ACC112 (cell line): Measurements from ENCODE around the gene KLK13.

ENCODE experiments used
- H2AFZ ChIP-seq: fragments of 200-600 bp; sonication (generic); one replicate; pipeline ENCODE4 v1.6.0; 2017; ENCODE audit warnings: antibody characterized with exemption, low read length; ENCODE audit not compliant: unreplicated experiment
- H3K27ac ChIP-seq: fragments of 200-600 bp; sonication (generic); 2 replicates; pipeline ENCODE4 v1.5.1; 2014; ENCODE audit warnings: low read depth, mild to moderate bottlenecking, antibody characterized with exemption, low read length, moderate library complexity
- H3K27me3 ChIP-seq: fragments of 200-600 bp; sonication (generic); 2 replicates; pipeline ENCODE4 v1.6.1; 2014; ENCODE audit warnings: mild to moderate bottlenecking, antibody characterized with exemption, low read length, moderate library complexity, mixed read lengths; ENCODE audit not compliant: insufficient read depth
- H3K36me3 ChIP-seq: fragments of 200-600 bp; sonication (generic); 2 replicates; pipeline ENCODE4 v1.6.1; 2016; ENCODE audit warnings: mild to moderate bottlenecking, antibody characterized with exemption, low read length, moderate library complexity, mixed read lengths; ENCODE audit not compliant: insufficient read depth
- H3K4me1 ChIP-seq: fragments of 200-600 bp; sonication (generic); one replicate; pipeline ENCODE4 v1.6.1; 2016; ENCODE audit warnings: low read length, mixed read lengths; ENCODE audit not compliant: insufficient read depth, unreplicated experiment, control insufficient read depth
- H3K4me3 ChIP-seq: fragments of 200-600 bp; sonication (generic); 2 replicates; pipeline ENCODE4 v1.5.1; 2014; ENCODE audit warnings: mild to moderate bottlenecking, low read depth, low read length
- H3K79me2 ChIP-seq: fragments of 200-600 bp; sonication (generic); one replicate; pipeline ENCODE4 v1.6.0; 2016; ENCODE audit warnings: low read length; ENCODE audit not compliant: control insufficient read depth, unreplicated experiment, insufficient read depth

The KLK13 gene

DNA sequence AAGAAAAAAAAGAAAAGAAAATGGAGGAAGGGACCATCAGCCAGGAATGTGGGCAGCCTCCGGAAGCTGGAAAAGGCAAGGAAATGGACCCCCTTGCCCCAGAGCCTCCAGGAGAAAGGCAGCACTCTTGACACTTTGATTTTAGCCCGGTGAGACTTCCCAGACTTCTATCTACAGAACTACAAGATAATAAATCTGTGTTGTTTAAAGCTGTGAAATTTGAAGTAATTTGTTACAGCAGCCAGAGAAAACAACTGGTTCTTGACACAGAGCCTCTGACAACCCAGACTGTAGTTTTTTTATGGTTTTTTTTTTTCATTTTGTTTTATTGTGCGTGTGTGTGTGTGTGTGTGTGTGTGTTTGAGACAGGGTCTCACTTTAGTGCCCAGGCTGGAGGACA, 35.7 kb upstream of the KLK13 start:
- Histone ChIP-seq H3K36me3 (no peaks in the 10 kb centered on the region), H3K4me3 (no peak overlapping the region), H3K27me3 (no peaks in the 10 kb centered on the region), H2AFZ (no peak overlapping the region), H3K79me2 (no peaks in the 10 kb centered on the region), H3K4me1 (no peaks in the 10 kb centered on the region), H3K27ac (no peak overlapping the region)

DNA sequence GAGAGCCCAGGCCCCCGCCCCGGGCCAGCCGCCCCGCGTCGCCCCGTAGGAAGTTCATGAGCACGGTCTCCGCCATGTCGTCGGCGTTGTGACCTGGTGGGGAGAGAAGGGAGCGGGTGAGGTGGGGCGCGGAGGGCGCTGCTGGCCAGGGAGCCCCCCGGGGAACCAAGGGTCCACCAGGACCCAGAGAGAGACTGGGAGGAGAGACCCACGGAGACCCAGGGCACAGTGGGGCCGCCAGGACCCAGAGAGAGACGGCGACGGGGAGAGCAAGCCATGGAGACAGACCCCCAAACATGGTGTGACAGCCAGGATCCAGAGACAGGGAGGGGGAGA, 34.1 kb upstream of the KLK13 start:
- no peaks in the 10 kb centered on the region for H3K36me3 ChIP-seq
- no peaks in the 10 kb centered on the region for H3K4me1 ChIP-seq
- no peaks in the 10 kb centered on the region for H3K79me2 ChIP-seq
- H3K27me3 ChIP-seq: no peaks in the 10 kb centered on the region
- no peak overlapping the region for H3K27ac ChIP-seq
- H2AFZ ChIP-seq: no peak overlapping the region
- H3K4me3 ChIP-seq: no peak overlapping the region

DNA sequence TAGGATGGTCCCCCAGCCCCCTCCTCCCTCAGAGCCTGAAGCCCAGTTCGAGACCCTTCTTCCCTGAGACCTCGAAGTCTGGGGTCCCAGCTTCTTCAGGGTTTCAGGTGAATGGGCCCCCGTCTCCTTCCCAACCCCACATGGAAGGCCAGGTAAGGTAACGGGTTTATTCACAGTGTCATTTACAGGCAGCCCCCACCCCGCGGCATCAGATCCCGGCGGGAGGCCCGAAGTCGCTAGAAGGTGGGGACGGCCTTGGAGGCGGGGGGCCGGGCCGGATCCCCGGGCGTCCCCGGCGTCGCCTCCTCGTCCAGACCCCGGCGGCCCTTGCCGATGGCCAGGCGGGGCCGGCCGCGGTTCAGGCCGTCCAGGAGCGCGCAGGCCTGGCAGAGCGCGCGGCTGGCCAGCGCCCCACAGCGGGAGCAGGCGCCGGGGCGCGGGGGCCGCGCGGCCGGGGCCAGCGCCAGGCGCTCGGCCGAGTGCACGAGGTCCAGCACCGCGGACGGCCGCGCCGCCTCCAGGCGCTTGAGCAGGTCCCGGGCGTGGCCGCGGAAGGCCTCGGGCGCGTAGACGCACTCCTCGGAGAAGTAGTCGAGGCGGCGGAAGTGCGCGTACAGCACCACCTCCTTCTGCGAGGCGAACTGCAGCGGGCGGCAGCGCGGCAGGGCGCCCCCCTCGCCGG, 33.6 kb upstream of the KLK13 start:
- no peaks in the 10 kb centered on the region for H3K4me1 ChIP-seq
- no peak overlapping the region for H3K27ac ChIP-seq
- no peaks in the 10 kb centered on the region for H3K27me3 ChIP-seq
- no peak overlapping the region for H3K4me3 ChIP-seq
- H3K36me3 ChIP-seq: no peaks in the 10 kb centered on the region
- H3K79me2 ChIP-seq: no peaks in the 10 kb centered on the region
- H2AFZ ChIP-seq: no peak overlapping the region

DNA sequence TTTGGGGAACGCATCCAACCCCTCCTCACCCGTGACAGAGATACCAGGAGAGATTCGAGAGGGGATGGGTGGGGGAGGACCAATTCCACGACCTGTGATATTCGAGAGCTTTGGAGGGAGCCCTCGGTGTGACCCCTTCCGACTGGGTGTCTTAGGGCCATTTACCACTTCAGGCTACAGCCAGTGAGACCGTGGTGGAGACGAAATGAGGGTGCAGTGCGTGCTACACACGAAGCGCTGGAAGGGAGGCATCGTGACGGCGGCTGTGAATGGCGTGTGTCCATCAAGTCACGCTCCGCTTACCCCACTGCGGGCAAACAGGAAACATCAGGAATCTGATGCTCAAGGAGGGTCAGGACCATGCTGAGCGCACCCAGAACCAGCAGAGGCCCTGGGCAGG, 32.9 kb upstream of the KLK13 start:
- no peaks in the 10 kb centered on the region for H3K4me1 ChIP-seq
- no peak overlapping the region for H2AFZ ChIP-seq
- H3K27ac ChIP-seq: no peak overlapping the region
- H3K36me3 ChIP-seq: no peaks in the 10 kb centered on the region
- no peak overlapping the region for H3K4me3 ChIP-seq
- no peaks in the 10 kb centered on the region for H3K79me2 ChIP-seq
- H3K27me3 ChIP-seq: no peaks in the 10 kb centered on the region

DNA sequence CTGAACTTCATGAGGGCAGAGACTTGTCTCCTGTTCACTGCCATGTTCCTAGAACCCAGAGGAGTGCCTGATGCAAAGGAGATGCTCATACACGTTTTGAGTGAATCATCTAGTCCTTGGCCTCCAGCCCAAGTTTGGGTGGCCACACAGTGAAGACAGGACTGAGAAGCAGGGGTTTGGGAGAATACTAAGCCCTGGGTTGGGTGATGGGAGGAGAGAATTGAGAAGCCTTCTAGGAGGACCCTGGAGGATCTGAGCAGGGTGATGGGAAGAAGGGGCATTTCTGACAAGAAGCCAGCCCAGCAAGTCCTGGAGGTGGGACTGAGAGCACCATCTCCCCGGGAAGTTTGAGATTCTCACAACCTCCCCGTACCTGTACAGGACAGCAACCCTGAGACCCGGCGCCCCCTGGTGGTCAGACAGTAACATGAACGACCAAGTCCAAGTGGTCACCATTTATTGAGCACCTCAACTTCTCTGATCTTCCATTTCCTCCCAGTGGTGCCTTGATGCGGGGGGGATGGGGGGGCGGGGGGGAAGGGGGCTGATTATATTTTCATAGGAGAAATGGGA, 32.4 kb upstream of the KLK13 start:
- H2AFZ ChIP-seq: no peak overlapping the region
- H3K27ac ChIP-seq: no peak overlapping the region
- no peaks in the 10 kb centered on the region for H3K36me3 ChIP-seq
- no peaks in the 10 kb centered on the region for H3K79me2 ChIP-seq
- no peaks in the 10 kb centered on the region for H3K4me1 ChIP-seq
- no peaks in the 10 kb centered on the region for H3K27me3 ChIP-seq
- H3K4me3 ChIP-seq: no peak overlapping the region

DNA sequence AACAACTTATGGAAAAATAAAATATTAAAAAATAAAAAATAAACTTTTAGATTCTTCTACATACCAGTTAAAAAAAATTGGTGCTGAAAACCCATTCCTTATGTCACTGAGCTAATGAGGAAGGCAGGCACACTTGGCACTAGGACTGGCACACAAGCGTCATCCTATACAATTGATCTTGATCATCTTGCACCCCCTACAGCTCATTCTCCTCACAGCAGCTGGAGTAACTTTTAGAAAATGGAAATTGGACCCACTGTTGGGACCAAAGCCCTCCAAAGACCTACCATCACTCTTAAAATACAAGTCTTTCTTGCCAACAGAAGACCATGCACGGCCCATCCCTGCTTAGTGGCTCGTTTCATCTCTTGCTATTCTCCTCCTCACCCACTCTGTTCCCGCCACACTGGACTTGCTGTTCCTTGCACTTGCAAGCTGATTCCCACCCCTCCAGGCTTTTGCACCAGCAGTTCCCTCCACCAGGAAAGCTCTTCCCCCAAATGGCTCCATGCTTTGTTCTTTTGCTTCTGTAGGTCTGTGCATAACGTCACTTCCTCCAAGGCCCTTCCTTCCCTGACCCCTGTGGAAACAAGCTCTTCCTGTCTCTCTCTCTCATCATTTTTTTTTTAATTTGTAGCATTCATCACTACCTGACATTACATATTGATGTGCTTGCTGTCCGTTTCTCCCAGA, 31.7 kb upstream of the KLK13 start:
- Histone ChIP-seq H3K4me3 (no peak overlapping the region), H3K36me3 (no peaks in the 10 kb centered on the region), H2AFZ (no peak overlapping the region), H3K27me3 (no peaks in the 10 kb centered on the region), H3K79me2 (no peaks in the 10 kb centered on the region), H3K27ac (no peak overlapping the region), H3K4me1 (no peaks in the 10 kb centered on the region)

DNA sequence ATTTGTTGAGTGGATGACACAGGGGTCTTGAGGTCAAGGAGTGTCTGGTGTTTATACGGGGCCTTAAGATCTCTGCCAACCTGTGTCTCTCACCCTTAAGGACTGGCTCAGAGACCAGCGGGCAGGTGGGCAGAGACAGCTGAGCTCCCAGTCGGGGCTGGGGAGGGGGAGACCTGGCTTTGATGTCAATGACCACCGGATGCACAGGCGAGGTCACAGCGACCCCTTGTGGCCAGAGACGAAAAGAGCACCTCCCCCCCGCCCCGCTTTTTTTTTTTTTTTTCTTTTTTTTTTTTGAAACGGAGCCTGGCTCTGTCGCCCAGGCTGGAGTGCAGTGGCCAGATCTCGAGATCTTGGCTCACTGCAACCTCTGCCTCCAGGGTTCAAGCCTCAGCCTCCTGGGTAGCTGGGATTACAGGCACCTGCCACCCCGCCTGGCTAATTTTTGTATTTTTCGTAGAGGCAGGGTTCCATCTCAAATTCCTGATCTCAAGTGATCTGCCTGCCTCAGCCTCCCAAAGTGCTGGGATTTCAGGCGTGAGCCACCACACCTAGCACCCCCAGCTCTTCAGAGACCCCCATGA, 29.9 kb upstream of the KLK13 start:
- H3K79me2 ChIP-seq: no peaks in the 10 kb centered on the region
- no peak overlapping the region for H3K27ac ChIP-seq
- no peaks in the 10 kb centered on the region for H3K4me1 ChIP-seq
- H3K4me3 ChIP-seq: no peak overlapping the region
- H3K36me3 ChIP-seq: no peaks in the 10 kb centered on the region
- H2AFZ ChIP-seq: no peak overlapping the region
- H3K27me3 ChIP-seq: no peaks in the 10 kb centered on the region

DNA sequence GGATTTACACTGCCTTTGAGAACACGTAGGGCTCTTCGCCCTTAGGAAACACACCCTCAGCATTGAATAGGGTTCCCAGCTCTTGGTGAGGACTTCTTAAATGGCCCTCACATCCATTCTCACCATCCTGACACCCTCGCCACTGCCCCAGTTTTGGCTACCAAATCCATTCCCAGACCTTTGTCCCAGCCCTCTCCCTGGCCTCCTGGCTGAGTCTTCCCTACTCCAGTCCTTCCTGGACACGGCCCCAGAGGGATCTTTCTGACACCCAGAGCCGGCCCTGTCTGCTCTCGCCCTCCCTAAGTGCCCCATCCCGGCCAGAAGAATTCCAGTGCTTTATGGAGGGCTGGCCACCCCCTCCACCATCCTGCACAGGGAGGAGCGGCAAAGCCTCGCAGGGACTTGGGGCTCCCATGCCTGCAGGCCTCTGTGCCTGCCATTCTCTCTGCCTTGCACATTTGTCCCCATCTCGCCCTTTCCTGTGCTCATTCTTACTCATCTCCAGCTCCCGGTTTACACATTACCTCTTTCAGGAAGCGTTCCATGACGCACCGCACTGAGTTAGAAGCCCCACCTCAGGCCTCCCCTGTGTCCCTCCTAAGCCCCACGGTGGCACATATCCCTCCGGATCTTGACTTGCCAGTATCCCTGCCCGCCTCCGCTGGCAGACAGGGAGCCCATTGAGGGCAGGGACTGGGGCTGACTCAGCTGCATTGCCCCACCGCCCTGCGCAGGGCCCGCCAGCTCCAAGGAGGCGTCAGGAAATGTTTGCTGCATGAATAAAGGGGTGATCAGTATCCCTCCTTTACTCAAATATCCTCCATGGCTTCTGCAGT, 28.8 kb upstream of the KLK13 start:
- Histone ChIP-seq H3K27me3 (no peaks in the 10 kb centered on the region), H3K27ac (no peak overlapping the region), H3K4me3 (no peak overlapping the region), H3K4me1 (no peaks in the 10 kb centered on the region), H2AFZ (no peak overlapping the region), H3K36me3 (no peaks in the 10 kb centered on the region), H3K79me2 (no peaks in the 10 kb centered on the region)

DNA sequence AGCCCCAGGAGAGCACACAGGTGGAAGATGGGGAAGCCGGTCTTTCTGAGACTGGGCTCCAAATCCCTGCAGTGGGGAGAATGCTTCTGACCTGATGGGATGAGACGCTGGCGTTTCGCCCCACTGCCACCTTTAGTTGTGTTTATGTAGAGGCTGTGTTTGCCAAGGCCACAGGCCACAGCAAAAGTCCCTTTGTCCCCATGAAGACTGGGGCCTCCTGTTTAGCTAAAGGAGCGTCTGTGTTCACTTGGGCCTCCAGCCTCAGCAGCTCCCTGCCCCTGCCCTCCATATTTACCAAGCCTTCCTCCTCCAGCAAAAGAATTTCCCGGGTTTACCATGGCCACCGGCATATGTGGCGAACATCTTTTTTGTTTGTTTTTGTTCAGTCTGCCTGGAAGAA, 28.2 kb upstream of the KLK13 start:
- Histone ChIP-seq H3K4me3 (no peak overlapping the region), H3K27ac (no peak overlapping the region), H3K27me3 (no peaks in the 10 kb centered on the region), H3K4me1 (no peaks in the 10 kb centered on the region), H3K79me2 (no peaks in the 10 kb centered on the region), H2AFZ (no peak overlapping the region), H3K36me3 (no peaks in the 10 kb centered on the region)
